GM18517 (cell line): ENCODE measurements around the gene COL16A1.
"Not testable (repeated sequence)": the region's sequence is repeated elsewhere in the genome, so short reads cannot be mapped to it uniquely, and the experiment has no call there.

Source experiments
- ATAC-seq: cut with Tn5 transposase; IDR thresholded peaks from one replicate; pipeline ENCODE4 v1.9.1; 2021; ENCODE audit warnings: mild to moderate bottlenecking, moderate library complexity; ENCODE audit not compliant: unreplicated experiment

COL16A1 gene

DNA sequence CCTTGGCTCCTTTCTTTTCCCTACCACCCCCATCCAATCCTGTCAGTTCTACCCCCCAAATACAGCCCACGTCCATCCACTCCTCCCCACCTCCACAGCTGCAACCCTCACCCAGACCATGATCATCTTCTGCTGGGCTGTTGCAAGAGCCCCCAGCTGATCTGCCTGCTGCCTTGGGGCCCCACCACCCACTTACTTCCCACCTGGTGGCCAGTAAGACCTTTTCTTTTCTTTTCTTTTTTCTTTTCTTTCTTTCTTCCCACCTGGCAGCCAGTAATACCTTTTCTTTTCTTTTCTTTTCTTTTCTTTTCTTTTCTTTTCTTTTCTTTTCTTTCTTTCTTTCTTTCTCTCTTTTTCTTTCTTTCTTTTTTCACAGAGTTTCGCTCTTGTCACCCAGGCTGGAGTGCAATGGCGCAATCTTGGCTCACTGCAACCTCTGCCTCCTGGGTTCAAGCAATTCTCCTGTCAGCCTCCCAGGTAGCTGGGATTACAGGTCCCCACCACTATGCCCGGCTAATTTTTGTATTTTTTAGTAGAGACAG lies 3.3 kb upstream of the COL16A1 start:
- not testable (repeated sequence) for ATAC-seq

DNA sequence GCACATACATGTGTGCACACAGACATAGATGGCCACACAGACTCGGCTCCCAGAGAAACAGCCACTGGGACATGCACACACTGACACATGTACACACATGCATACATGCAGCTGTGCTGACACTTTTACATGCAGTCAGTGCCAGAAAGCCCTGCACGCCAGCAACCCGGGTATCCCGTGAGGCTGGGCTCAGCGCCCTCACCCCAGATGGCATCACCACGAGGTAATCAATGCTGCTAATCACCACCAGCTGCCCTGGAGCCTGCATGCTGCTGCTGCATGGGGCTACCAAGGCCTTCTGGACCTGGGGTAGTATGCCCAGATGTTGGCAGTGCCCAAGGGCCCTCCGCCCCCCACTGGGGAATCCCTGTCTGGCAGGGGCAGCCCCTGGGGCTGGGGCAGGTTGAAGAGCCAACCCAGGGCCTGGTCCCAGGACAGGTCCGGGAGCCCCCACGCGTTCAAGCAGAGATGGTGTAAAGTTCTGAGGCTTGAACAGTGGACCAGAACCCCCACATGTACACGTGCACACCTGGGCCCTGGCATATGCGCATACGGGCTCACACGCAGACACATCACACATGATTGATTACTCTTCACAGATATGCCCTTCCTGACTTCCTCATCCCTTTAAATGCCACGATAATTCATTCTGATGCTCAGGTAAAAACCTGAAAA lies 2.7 kb upstream of the COL16A1 start:
- no peak for ATAC-seq

DNA sequence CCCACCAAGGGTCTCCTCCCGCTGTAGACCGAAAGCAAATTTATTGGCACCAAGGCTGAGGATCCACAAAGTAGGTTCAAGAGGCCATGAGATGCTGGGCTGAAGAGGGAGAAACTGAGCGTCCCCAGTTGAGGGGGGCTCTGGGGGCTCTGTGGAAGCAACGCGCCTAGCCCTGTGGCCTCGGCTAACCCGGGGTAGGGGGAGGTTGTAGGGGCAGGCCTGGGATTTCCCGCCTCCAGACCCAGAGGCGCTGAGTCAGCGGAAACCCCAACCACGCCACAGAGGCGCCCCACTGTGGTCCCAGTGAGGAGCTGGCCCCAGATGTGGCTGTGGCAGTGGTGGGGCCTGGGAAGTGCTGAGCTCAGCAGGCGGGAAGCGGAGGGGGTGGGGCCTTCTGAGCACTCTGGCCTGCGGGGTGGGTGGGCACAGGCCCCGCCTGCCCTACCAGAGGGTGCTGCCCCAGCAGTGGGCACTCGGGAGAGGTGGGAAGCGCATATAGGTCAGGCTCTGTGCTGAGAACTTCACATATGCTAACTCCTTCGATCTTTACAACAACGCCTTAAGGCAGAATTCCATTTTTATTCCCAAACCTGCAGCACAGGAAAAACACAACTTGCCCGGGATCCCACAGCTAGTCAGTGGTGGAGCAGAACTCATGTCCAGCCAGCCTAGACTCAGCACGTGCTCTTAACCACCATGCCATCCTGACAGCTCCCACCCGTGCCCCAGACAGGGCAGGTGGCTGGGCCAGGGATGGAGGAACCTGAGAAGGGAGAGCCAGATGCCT lies 1.5 kb upstream of the COL16A1 start:
- ATAC-seq = no peak

DNA sequence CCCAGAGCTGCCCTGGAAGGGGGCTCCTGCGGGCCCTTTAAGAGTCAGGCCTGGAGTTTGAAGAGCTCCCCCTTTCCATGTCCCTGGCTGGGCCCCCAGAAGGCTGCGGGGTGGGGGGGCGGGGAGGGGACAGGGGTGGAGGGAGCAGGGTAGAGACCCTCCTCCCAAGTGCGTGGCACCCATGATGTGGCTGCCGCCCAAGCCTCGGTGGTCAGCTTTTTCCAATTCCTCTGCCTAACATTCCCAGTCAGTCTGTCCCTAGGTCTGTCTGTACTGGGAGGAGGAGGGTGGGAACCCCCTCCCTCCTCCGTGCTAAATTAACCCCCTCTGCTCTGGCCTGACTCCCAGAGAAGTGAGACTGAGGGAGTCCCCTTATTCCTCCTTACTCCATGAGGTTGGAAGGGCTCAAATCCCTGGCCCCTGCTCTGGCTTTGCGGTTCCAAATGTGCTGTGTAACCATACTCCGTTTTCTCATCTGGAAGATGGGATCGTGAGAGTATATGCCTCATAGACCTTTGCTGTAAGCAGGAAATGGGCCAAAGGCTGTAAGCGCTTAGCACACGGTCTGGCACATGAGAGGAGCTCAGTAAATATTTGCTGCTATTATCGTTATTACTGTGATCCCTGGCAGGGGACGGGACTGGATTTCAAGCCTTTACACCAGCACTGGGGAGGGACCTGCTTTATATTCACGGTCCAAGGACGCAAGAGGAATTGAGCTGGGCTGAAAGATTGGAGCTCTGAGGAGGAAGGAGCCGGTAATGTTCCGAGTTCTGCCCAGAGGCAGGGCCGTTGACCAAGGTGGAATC lies 658 bp upstream of the COL16A1 start:
- ATAC-seq = no peak

DNA sequence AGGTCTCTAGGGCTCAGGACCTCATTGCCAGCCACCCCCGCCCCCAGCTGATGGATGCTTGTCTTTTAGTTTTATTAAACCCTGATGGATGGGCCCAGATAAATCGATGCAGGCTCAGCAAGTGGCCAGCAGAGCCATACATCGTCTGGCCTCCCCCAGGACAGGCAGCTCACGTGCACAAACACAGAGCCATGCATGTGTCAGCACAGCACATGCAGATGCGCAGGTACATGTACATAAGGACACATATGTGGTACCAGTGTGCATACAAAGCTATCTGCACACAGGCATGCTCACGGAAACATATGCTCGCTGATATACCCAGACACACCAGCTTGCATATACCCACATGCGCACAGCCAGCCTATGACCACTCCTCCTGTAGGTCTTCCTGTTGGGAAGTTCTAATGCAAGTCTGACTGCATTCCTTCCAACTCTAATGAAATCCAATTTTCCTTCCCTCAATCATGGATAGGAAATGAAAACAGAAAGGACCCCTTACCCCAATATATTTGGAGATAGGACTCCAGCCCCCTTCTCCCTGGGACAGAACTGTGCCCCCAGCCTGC lies 897 bp downstream of the COL16A1 start:
- ATAC-seq = no peak

DNA sequence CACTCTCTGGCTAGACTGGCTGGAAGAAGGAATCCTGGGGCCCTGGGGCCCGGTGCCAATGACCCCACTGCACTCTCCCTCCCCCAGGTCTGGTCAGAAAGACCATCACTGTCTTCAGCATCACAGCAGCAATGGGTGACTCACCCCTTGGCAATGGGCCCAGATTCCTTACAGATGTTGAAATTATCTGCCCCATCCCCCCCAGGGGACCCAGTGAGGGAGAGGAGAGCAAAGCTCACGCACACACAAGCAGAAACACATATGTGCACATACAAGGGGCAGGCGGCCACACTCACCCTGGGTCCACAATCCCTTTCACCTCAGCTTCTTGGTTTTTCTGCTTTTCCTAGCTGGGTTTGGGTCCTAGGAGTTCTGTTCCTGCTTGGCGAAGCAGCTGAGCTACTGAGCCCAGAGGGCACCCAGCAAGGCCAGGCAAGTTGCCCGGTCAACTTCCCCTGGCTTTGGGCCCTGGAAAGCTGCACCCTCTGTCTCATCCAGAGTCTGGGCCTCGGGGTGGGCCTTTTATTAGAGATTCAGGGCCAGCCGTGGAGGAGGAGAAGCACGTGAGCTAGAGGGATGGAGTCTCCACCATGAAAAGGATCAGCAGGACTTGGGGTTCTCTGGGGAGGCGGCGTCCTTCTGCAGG lies 2.6 kb downstream of the COL16A1 start:
- no peak for ATAC-seq

DNA sequence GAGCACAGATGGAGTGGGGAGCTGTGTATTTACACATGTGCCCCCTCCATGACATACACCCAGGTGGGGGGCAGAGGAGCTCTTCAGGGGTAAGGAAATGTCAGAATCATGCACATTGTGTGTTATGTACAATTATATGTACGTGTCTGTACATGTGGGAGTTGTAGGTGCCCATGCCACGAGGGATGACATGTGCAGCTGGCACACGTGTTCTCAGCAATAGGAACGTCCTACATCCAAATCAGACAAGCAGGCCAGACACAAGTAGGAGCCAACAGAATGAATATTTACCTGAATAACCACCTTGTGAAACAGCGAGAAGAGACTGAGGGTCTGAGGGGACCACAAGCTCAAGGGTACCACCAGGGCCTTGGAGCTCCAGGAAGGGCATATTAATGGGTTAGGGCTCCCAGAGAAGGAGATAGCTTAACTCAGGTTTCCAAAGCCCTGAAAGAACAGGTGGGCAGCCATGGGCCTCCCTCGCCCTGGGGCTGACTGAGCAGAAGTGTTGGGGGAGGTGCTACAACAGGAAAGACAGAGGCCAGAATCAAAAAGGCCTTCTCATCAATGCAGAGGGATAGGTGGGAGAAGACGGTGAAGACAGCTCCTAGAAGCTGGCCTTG lies 3.2 kb downstream of the COL16A1 start:
- ATAC-seq = no peak

DNA sequence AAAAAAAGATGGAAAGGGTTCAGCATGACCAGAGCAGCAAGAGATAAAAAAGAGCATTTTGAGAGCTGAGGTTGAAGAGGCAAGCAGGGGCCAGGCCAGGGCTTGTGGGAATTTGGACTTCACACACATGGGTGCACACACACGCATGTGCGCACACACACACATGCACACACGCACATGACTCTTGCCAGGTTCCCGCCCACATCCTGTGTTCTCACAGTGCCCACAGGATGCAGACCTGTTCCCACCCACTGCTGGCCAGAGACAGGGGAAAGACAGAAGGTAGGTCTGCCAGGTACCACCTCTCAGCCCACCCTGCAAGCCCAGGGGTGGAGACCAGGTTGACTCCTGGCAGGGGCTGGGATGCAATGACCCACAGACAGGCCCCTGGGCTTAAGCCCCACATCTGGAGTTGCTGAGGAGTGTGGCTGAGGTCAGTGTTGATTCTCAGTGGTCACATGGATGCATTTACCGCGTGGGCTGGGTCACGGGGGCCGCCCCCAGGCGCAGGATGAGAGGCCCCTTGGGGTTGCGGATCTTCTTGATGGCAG lies 4.4 kb downstream of the COL16A1 start:
- no peak for ATAC-seq

DNA sequence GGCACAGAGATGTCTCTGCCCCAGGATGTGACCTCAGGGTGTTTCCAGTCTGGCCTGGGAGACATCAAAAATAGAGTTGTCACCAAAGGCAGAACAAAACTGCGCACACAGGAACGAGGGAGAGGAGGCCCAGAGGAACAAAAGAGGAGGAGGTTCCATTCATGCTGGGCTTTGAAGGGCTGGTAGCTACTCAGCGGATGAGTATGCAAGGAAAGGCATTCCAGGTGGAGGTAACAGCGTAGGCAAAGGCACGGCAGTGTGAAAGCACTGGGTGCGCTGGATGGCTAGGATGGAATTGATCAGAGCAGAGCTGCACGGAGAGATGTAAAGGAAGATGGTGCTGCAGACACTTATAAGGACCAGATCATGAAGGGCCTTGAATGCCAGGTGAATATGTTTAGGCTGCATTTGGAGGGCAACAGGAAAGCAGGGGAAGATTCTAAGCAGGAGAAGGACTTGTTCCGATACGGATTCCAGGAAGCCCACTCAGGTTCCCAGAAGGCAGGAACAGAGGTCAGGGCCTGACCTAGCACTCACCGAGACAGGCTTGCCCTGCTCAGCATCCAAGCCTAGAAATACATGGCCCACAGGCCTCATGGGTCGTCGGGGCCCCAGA lies 6.3 kb downstream of the COL16A1 start:
- ATAC-seq = no peak

DNA sequence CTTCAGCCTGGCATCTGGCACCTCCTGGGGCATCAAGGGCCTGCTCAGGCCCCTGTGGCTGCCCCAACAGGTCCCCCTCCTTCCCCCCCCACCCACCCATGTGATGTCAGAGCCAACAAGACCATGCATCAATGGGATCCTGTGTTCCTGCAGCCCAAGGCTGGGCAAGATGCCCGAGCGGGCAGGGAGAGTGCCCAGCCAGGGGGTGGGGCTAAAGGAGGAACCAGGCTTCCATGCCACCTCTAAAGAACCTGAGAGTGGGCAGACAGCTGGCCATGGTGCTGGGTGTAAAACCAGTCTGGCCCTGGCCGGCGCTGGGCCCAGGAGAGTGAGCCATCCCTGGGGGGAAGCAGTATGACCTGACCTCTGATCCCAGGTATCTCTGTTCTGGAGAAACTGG lies 7.6 kb downstream of the COL16A1 start:
- no peak for ATAC-seq

DNA sequence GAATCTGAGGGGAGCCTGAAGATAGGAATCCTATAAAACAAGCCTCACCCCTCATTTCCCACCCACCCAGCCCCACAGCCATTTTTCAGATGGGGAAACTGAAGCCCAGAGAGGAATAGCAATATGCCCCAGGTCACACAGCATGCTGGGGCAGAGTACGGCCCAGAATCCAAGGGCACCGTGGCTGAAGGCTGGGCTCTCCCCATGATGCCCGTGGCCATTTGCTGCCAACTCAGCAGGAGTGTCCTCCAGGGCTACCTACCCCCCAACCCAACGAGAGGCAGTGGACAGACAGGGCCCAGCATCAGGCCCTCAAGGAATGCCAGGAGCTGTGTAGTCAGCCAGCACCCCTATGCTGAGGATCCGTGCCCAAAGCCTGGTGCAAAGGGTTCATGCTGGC lies 8.5 kb downstream of the COL16A1 start:
- ATAC-seq = no peak

DNA sequence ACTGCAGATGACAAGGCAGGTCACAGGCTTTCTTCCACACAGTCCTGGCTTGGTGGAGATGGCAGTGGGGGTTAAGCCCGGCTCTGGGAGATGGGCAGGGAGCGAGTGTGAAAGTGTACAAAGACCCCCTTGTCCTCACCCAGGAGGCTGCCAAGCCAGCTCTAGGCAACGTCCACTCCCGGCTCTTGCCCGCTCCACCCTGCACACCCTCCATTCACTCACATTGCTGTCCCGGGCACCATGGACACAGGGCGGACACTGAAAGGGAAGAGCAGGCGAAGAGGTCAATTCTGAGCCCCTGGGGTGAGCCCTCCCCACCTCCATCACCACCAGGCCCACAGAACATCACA lies 8.9 kb downstream of the COL16A1 start:
- ATAC-seq = no peak

DNA sequence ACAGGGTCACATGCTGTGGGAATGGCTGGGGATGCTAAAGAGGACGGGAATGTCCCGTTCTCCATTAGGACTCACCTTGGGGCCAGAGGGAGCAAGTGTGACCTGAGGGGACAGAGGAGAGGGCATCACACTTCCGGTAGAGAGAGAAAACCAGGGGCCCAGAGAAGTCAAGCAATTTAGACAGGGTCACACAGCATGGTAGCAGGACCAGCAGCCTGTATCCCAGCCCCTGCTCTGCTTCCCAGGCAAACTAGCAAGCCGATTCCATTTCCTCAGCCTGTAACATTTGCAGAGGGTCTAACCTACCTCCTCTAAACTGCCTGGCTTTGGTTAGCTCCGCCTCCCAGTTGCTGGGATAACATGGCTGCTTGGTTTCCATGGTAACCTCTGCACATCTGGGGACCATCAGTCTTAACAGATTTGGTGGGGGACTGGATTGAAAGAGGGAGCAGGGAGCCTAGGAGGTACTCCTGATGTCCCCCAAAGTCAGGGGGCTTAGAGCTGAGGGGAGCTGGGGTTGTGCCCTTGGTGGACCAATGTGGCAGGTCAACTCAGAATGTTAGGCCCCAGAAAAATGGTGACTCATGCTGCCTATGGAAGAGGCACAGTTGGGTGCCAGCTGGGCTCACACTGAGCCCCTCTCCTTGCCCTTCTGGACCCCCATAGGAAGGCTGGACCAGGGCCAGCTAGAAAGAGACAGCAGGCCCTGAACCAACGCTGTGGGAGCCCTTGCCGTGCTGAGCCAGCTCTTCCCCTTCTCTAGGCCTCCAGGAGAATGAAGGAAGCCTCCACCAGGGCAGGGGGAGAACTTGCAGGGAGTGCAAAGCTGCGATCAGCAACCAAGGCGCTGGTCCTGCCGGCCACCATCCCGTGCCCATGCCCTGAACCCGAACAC lies 9.5 kb downstream of the COL16A1 start:
- no peak for ATAC-seq

DNA sequence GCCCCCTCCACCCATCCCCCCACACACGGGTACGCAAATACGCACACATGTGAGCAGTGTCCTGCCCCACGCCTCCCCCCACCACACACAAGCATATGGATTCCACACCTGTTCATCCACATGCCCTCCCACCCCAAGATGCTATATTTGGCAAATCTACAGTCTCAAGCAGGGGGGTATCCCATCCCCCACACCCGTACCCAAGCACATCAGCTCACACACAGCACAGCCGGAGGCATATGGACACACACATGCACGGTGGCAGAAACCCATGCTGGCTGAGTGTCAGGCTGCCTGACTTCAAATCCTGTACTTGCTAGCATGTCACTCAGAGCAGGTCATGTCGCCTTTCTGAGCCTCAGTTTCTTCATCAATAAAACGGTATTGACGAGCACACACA lies 10.6 kb downstream of the COL16A1 start:
- ATAC-seq = no peak

DNA sequence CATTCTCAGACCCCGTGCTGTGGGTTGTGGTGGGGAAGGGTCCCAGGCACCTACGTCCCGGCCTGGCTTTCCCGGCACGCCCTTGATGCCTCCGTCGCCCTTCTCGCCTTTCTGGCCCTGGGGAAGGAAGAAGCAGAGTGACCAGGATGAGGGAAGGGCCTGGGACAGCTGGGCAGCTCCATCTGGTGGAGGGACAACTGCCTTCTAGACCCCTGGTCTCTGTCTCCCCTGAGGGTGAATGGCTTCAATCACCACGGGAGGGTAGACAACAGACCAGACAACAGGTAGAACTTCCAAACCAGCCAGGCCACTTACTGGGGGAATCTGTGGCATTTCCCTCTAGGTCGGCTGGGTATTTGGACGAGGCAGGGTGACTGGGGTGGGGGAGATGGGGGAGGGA lies 11.9 kb downstream of the COL16A1 start:
- no peak for ATAC-seq

DNA sequence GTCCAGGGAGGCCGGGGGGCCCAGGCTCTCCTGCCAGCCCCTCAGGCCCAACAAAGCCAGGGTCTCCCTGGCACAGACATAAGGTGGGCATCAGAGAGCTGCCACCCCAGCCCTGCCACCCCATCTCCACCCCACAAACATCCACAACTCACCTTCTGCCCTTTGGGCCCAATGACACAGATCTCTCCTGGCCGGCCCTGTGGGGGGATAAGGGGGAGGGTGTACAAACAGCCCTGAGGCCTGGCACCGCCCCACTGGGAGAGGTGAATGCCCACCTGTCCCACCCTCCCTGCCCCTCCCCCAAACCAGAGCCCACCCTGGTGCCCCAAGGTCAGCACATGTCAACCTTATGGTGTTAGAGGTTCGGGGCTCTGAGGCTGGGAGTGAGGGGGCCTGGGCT lies 12.4 kb downstream of the COL16A1 start:
- no peak for ATAC-seq

DNA sequence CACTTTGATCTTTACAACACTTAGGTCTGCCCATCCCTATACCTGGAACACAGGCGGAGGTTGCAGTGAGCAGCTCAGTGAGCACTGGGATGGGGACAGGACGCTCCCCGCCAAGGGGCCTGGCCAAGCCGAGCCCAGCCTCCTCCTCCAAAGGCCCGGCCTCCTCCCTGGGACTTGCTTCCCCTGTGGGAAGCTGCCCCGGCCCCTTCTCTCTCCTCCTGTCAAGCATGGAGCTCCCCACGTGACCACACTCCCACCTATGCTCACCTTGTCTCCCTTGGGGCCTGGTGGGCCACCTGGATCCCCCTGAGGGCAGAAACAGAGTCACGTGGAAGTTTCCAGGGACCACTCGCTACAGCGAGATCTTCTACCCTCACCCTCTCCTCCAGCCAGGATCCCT lies 12.9 kb downstream of the COL16A1 start:
- no peak for ATAC-seq

DNA sequence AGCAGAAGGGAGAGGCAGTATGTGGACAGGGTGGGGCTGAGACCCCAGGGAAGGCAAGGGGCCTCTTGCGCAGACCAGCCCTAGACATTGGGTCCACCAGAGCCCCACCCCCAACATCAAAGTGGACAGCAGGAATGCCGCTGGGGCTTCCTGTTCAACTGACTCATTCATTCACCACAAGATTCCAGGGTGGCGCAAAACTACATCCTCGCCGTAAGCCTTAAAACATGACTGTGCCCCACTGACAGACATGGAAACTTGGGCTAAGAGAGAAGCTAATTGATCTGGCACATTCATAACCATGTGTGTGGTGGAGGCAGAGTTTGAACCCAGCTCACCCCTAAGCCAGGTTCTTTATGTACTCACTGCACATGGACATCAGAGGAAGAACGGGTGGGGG lies 14.0 kb downstream of the COL16A1 start:
- ATAC-seq = no peak

DNA sequence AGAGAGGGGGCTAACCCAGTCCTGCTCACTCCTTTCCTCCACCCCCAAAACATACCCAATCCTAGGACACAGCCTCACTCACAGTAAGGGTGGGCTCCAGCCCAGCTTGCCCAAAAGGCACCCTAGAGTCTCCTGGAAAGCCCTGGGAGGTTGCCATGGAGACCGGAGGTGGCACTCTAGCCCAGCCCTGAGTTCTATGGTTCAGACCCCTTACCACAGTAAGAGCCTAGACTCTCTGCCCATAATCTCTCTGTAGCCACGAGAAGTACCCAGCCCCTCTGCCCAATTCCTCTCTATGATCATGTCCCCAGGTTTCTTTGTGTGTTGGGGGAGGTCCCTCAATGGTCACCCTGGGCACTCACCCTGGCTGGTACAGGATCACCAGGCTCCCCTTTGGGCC lies 14.4 kb downstream of the COL16A1 start:
- no peak for ATAC-seq
